Dermis blood vessel endothelial cell (primary cell): Measurements from ENCODE around the gene KISS1R. TPM values are rescaled to one million over a fixed set of nuclear protein-coding genes. Genes with fewer than 3 reads are reported as not detected.

Source experiments
- DNase-seq: peaks from one replicate; pipeline ENCODE4 v3.0.0; 2010
- total RNA-seq: library from RNA; depleted of rRNA; stranded (reverse); fragments of >200 nt; gene quantifications from 2 replicates; pipeline ENCODE4 v1.2.3, GENCODE V29; 2014

KISS1R gene
- total RNA-seq, 1 donor from 2014 or later, result not detected

GRCh38 chr19:900302-901111, 16.6 kb upstream of the KISS1R start:
- no peak for DNase-seq

- no peak for DNase-seq
Observed at GRCh38 chr19:901216-902092, 15.7 kb upstream of the KISS1R start.

- DNase-seq, result no peak
Observed at GRCh38 chr19:902093-902370, 15.1 kb upstream of the KISS1R start.

GRCh38 chr19:902446-903226, 14.5 kb upstream of the KISS1R start:
- DNase-seq, result no peak

GRCh38 chr19:903266-903797, 13.8 kb upstream of the KISS1R start:
- DNase-seq, result no peak

- DNase-seq, result no peak
Observed at GRCh38 chr19:904545-904944, 12.6 kb upstream of the KISS1R start.

GRCh38 chr19:906480-906879, 10.7 kb upstream of the KISS1R start:
- DNase-seq, result no peak

GRCh38 chr19:907183-907853, 9.8 kb upstream of the KISS1R start:
- no peak for DNase-seq

GRCh38 chr19:911197-912033, 5.7 kb upstream of the KISS1R start:
- no peak for DNase-seq

GRCh38 chr19:912181-913079, 4.7 kb upstream of the KISS1R start:
- no peak for DNase-seq

GRCh38 chr19:913080-913748, 3.9 kb upstream of the KISS1R start, which contains the start of gene R3HDM4:
Gene R3HDM4, minus strand, starts transcription at chr19:913219. Its CDS starts 62 bp downstream, at chr19:913157.
- peak; percentile 72 for DNase-seq

GRCh38 chr19:916645-917322, 349 bp upstream of the KISS1R start:
- DNase-seq, result no peak

GRCh38 chr19:918152-918437, 962 bp downstream of the KISS1R start:
- DNase-seq, result no peak

- no peak for DNase-seq
Observed at GRCh38 chr19:918481-919198, 1.5 kb downstream of the KISS1R start.

GRCh38 chr19:919199-920050, 2.3 kb downstream of the KISS1R start:
- no peak for DNase-seq

- DNase-seq, result no peak
Observed at GRCh38 chr19:920051-920864, 3.1 kb downstream of the KISS1R start.
